Stimulated activated naive B cell treated with anti-CD40 and anti-IgM and Interleukin-4, amounts not matched to agents 10 μg/mL and 1 μg/mL and 100 μg/mL, for 72 hours (primary cell): Measurements from ENCODE around the gene APEH.

ENCODE experiments used
- ATAC-seq, 2 donors: fragments of 150-1000 bp; cut with Tn5 transposase; replicated peaks; 2 replicates each; pipeline ENCODE4 v1.10.0; 2021; ENCODE audit warnings: moderate library complexity in 1 of 2
- DNase-seq: peaks from one replicate; pipeline ENCODE4 v3.0.0; 2021
- H3K27ac Mint-ChIP-seq: one replicate; pipeline ENCODE4 v1.8.0; 2022; ENCODE audit warnings: mild to moderate bottlenecking, mixed read lengths
- H3K27me3 Mint-ChIP-seq, 2 donors: one replicate each; pipeline ENCODE4 v1.8.0; 2022; ENCODE audit warnings: mixed read lengths in 2 of 2
- H3K36me3 Mint-ChIP-seq, 2 donors: one replicate each; pipeline ENCODE4 v1.8.0; 2022; ENCODE audit warnings: mixed read lengths in 2 of 2, mild to moderate bottlenecking in 1 of 2
- H3K4me1 Mint-ChIP-seq, 2 donors: one replicate each; pipeline ENCODE4 v1.8.0; 2022; ENCODE audit warnings: mixed read lengths in 2 of 2, mild to moderate bottlenecking in 1 of 2
- H3K4me3 Mint-ChIP-seq, 2 donors: one replicate each; pipeline ENCODE4 v1.8.0; 2022; ENCODE audit warnings: mild to moderate bottlenecking in 2 of 2, mixed read lengths in 2 of 2, moderate library complexity in 1 of 2
- H3K9me3 Mint-ChIP-seq, 2 donors: one replicate each; pipeline ENCODE4 v1.8.0; 2022; ENCODE audit warnings: mixed read lengths in 2 of 2, mild to moderate bottlenecking in 1 of 2

The APEH gene

GRCh38 chr3:49700014-49700413, 25.9 kb downstream of the APEH start:
- peaks cover 7 to 14% of the 10 kb centered on the region in 2 donors for H3K4me1 Mint-ChIP-seq
- ATAC-seq (no peak), DNase-seq (no peak)
- H3K4me3 Mint-ChIP-seq, result no peak overlapping the region
- no peaks in the 10 kb centered on the region for H3K27me3 Mint-ChIP-seq
- no peaks in the 10 kb centered on the region for H3K9me3 Mint-ChIP-seq
- peaks cover 27 to 58% of the 10 kb centered on the region in 2 donors for H3K36me3 Mint-ChIP-seq
- H3K27ac Mint-ChIP-seq, result no peak overlapping the region

GRCh38 chr3:49700453-49701128, 26.4 kb downstream of the APEH start:
- DNase-seq (no peak), ATAC-seq (no peak)
- H3K4me1 Mint-ChIP-seq, result peaks cover 7 to 9% of the 10 kb centered on the region in 2 donors
- H3K27ac Mint-ChIP-seq, result no peak overlapping the region
- no peaks in the 10 kb centered on the region for H3K9me3 Mint-ChIP-seq
- no peaks in the 10 kb centered on the region for H3K27me3 Mint-ChIP-seq
- H3K36me3 Mint-ChIP-seq, result peaks cover 27 to 60% of the 10 kb centered on the region in 2 donors
- H3K4me3 Mint-ChIP-seq, result no peak overlapping the region

GRCh38 chr3:49701388-49702077, 27.4 kb downstream of the APEH start:
- no peaks in the 10 kb centered on the region for H3K9me3 Mint-ChIP-seq

GRCh38 chr3:49702672-49703071, 28.5 kb downstream of the APEH start:
- DNase-seq, result no peak
- no peaks in the 10 kb centered on the region for H3K9me3 Mint-ChIP-seq
- no peak overlapping the region for H3K27ac Mint-ChIP-seq

More at GRCh38 chr3:49701388-49702077, 27.4 kb downstream of the APEH start:
- ATAC-seq (no peak), DNase-seq (no peak)
- Mint-ChIP-seq H3K27ac (no peak overlapping the region), H3K27me3 (no peaks in the 10 kb centered on the region), H3K4me3 (no peak overlapping the region), H3K4me1 (peaks cover 7 to 9% of the 10 kb centered on the region in 2 donors), H3K36me3 (peaks cover 27 to 63% of the 10 kb centered on the region in 2 donors)

GRCh38 chr3:49703443-49703927, 29.3 kb downstream of the APEH start:
- DNase-seq (peak; percentile 63), ATAC-seq (peak; percentile 97 to 99)
- H3K9me3 Mint-ChIP-seq, result no peaks in the 10 kb centered on the region
- H3K4me3 Mint-ChIP-seq, result no peak overlapping the region
- H3K27me3 Mint-ChIP-seq, result no peaks in the 10 kb centered on the region
- peak overlapping the region; percentile 45 for H3K27ac Mint-ChIP-seq
- peaks cover 22 to 61% of the 10 kb centered on the region in 2 donors for H3K36me3 Mint-ChIP-seq
- H3K4me1 Mint-ChIP-seq, result peaks cover 11 to 18% of the 10 kb centered on the region in 2 donors

More at GRCh38 chr3:49702672-49703071, 28.5 kb downstream of the APEH start:
- no peaks in the 10 kb centered on the region for H3K27me3 Mint-ChIP-seq
- H3K4me1 Mint-ChIP-seq, result peaks cover 9 to 14% of the 10 kb centered on the region in 2 donors
- no peak overlapping the region for H3K4me3 Mint-ChIP-seq
- no peak for ATAC-seq
- peaks cover 23 to 64% of the 10 kb centered on the region in 2 donors for H3K36me3 Mint-ChIP-seq

- ATAC-seq, result no peak
- Mint-ChIP-seq H3K9me3 (no peaks in the 10 kb centered on the region), H3K27ac (peak overlapping the region; percentile 45), H3K4me3 (no peak overlapping the region), H3K27me3 (no peaks in the 10 kb centered on the region), H3K4me1 (peaks cover 11 to 18% of the 10 kb centered on the region in 2 donors), H3K36me3 (peaks cover 23 to 58% of the 10 kb centered on the region in 2 donors)
- no peak for DNase-seq
These were observed 29.8 kb downstream of the APEH start for GRCh38 chr3:49703956-49704355.

GRCh38 chr3:49704629-49705028, 30.5 kb downstream of the APEH start:
- Mint-ChIP-seq H3K27ac (no peak overlapping the region), H3K9me3 (no peaks in the 10 kb centered on the region), H3K4me1 (peaks cover 11 to 18% of the 10 kb centered on the region in 2 donors), H3K4me3 (no peak overlapping the region), H3K27me3 (no peaks in the 10 kb centered on the region), H3K36me3 (peaks cover 23 to 56% of the 10 kb centered on the region in 2 donors)
- ATAC-seq (no peak), DNase-seq (no peak)

- H3K4me3 Mint-ChIP-seq, result no peak overlapping the region
- H3K36me3 Mint-ChIP-seq, result peaks cover 23 to 50% of the 10 kb centered on the region in 2 donors
These were observed 31.3 kb downstream of the APEH start for GRCh38 chr3:49705390-49705960.

GRCh38 chr3:49706456-49707112, 32.4 kb downstream of the APEH start:
- Mint-ChIP-seq H3K27ac (no peak overlapping the region), H3K4me1 (peaks cover 11 to 18% of the 10 kb centered on the region in 2 donors), H3K9me3 (no peaks in the 10 kb centered on the region), H3K4me3 (no peak overlapping the region), H3K27me3 (no peaks in the 10 kb centered on the region), H3K36me3 (peaks cover 24 to 44% of the 10 kb centered on the region in 2 donors)
- DNase-seq (no peak), ATAC-seq (no peak)

More at GRCh38 chr3:49705390-49705960, 31.3 kb downstream of the APEH start:
- no peak for ATAC-seq
- H3K27me3 Mint-ChIP-seq, result no peaks in the 10 kb centered on the region
- H3K4me1 Mint-ChIP-seq, result peaks cover 11 to 18% of the 10 kb centered on the region in 2 donors
- DNase-seq, result no peak
- H3K27ac Mint-ChIP-seq, result peak overlapping the region; percentile 65
- no peaks in the 10 kb centered on the region for H3K9me3 Mint-ChIP-seq

- Mint-ChIP-seq H3K36me3 (peaks cover 22 to 42% of the 10 kb centered on the region in 2 donors), H3K4me1 (peaks cover 11 to 18% of the 10 kb centered on the region in 2 donors), H3K9me3 (no peaks in the 10 kb centered on the region), H3K27ac (no peak overlapping the region), H3K27me3 (no peaks in the 10 kb centered on the region), H3K4me3 (no peak overlapping the region)
- DNase-seq, result no peak
- ATAC-seq, result no peak
These were observed 32.9 kb downstream of the APEH start for GRCh38 chr3:49707113-49707480.

GRCh38 chr3:49709852-49710251, 35.7 kb downstream of the APEH start:
- peaks cover 9 to 11% of the 10 kb centered on the region in 2 donors for H3K4me1 Mint-ChIP-seq
- no peak for ATAC-seq
- H3K27ac Mint-ChIP-seq, result no peak overlapping the region
- no peaks in the 10 kb centered on the region for H3K9me3 Mint-ChIP-seq
- no peak overlapping the region for H3K4me3 Mint-ChIP-seq
- peaks cover 16 to 34% of the 10 kb centered on the region in 2 donors for H3K36me3 Mint-ChIP-seq
- DNase-seq, result no peak
- no peaks in the 10 kb centered on the region for H3K27me3 Mint-ChIP-seq

GRCh38 chr3:49711489-49711888, 37.3 kb downstream of the APEH start:
- Mint-ChIP-seq H3K36me3 (peaks cover 30 to 46% of the 10 kb centered on the region in 2 donors), H3K27me3 (no peaks in the 10 kb centered on the region), H3K4me1 (peaks cover 9 to 11% of the 10 kb centered on the region in 2 donors), H3K4me3 (no peak overlapping the region), H3K9me3 (no peaks in the 10 kb centered on the region), H3K27ac (no peak overlapping the region)
- DNase-seq (no peak), ATAC-seq (no peak)

GRCh38 chr3:49712166-49712565, 38.0 kb downstream of the APEH start:
- H3K27ac Mint-ChIP-seq, result no peak overlapping the region
- DNase-seq (no peak), ATAC-seq (no peak)
- H3K27me3 Mint-ChIP-seq, result no peaks in the 10 kb centered on the region
- H3K4me3 Mint-ChIP-seq, result no peak overlapping the region
- peaks cover 9 to 11% of the 10 kb centered on the region in 2 donors for H3K4me1 Mint-ChIP-seq
- H3K9me3 Mint-ChIP-seq, result no peaks in the 10 kb centered on the region
- H3K36me3 Mint-ChIP-seq, result peaks cover 28 to 40% of the 10 kb centered on the region in 2 donors
